ENCODE data around the gene LAYN.

LAYN gene

GRCh38 chr11:111562692-111563389 is 22.3 kb downstream of the LAYN start:
- no peak for DNase-seq (ENCODE audit: low read depth)

GRCh38 chr11:111565114-111565720 is 24.7 kb downstream of the LAYN start:
- DNase-seq (ENCODE audit: low read depth) = no peak

GRCh38 chr11:111566324-111566723 is 25.8 kb downstream of the LAYN start:
- DNase-seq (ENCODE audit: low read depth) = no peak

GRCh38 chr11:111569476-111569875 is 29.0 kb downstream of the LAYN start:
- no peak for DNase-seq (ENCODE audit: low read depth)

GRCh38 chr11:111570796-111571195 is 30.3 kb downstream of the LAYN start:
- no peak for DNase-seq (ENCODE audit: low read depth)

GRCh38 chr11:111571829-111572501 is 31.4 kb downstream of the LAYN start:
- DNase-seq (ENCODE audit: low read depth) = no peak

GRCh38 chr11:111572581-111572980 is 32.1 kb downstream of the LAYN start:
- no peak for DNase-seq (ENCODE audit: low read depth)

- no peak for DNase-seq (ENCODE audit: low read depth)
These were observed 33.3 kb downstream of the LAYN start for GRCh38 chr11:111573821-111574249.

- DNase-seq (ENCODE audit: low read depth) = no peak
These were observed 34.1 kb downstream of the LAYN start for GRCh38 chr11:111574373-111575225.

- no peak for DNase-seq (ENCODE audit: low read depth)
These were observed 35.2 kb downstream of the LAYN start for GRCh38 chr11:111575740-111576139.

GRCh38 chr11:111577821-111578220 is 37.3 kb downstream of the LAYN start:
- DNase-seq (ENCODE audit: low read depth) = no peak

- no peak for DNase-seq (ENCODE audit: low read depth)
These were observed 40.8 kb downstream of the LAYN start for GRCh38 chr11:111581341-111581740.

GRCh38 chr11:111582163-111582562 is 41.6 kb downstream of the LAYN start:
- no peak for DNase-seq (ENCODE audit: low read depth)

GRCh38 chr11:111582881-111583280 is 42.4 kb downstream of the LAYN start:
- DNase-seq (ENCODE audit: low read depth) = no peak

GRCh38 chr11:111585371-111585770 is 44.9 kb downstream of the LAYN start:
- no peak for DNase-seq (ENCODE audit: low read depth)

- DNase-seq (ENCODE audit: low read depth) = no peak
These were observed 45.9 kb downstream of the LAYN start for GRCh38 chr11:111586388-111586831.

- DNase-seq (ENCODE audit: low read depth) = no peak
These were observed 48.6 kb downstream of the LAYN start for GRCh38 chr11:111589114-111589513.

- no peak for DNase-seq (ENCODE audit: low read depth)
These were observed 49.5 kb downstream of the LAYN start for GRCh38 chr11:111589886-111590499.

- no peak for DNase-seq (ENCODE audit: low read depth)
These were observed 50.9 kb downstream of the LAYN start for GRCh38 chr11:111591187-111591960.

GRCh38 chr11:111592491-111592890 is 52.0 kb downstream of the LAYN start:
- no peak for DNase-seq (ENCODE audit: low read depth)

GRCh38 chr11:111596319-111596718 is 55.8 kb downstream of the LAYN start:
- no peak for DNase-seq (ENCODE audit: low read depth)
